ENCODE results near the gene RNPEPL1. TPM values are rescaled to one million over a fixed set of nuclear protein-coding genes. Genes with fewer than 3 reads are reported as not detected.
A peak's percentile ranks its signal among the peaks of the same experiment; 100 is the strongest.
"Not testable (repeated sequence)": the region's sequence is repeated elsewhere in the genome, so short reads cannot be mapped to it uniquely, and the experiment has no call there.

RNPEPL1 gene
- total RNA-seq, 1 donor from 2014 or later = 29.2 TPM

DNA sequence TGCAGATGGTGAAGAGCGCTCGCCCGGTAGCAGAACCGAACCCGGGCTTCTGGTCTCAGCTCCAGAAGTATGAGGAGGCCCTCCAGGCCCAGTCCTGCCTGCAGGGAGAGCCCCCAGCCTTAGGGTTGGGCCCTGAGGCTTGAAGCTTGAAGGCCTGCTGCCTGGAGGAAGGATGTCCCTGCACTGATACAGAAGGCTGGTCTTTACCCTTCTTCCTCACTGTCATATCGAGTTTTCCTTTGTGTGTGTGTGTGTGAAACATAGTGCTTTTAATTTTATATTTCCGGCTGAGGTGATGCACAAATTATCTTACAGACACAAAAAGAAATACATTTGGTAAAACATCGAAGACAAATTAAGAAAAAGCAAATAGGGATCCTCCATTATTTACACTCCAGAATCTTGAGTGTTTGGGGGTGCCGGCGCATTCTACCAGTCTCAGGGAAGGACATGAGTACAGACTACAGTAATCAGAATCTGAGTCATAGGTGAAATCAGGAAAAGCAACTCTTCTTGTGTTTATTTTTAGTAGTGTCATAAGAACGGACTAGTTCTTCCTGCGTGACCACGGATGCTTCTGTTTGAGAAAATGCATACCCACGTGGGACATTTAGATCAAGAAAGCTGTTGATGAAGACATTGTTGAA, 6.8 kb upstream of the RNPEPL1 start:
- H3K36me3 Mint-ChIP-seq (ENCODE audit: low read depth, unreplicated experiment) = peaks cover 9% of the 10 kb centered on the region
- H3K4me3 Mint-ChIP-seq (ENCODE audit: unreplicated experiment) = peak overlapping the region; percentile 89
- peaks cover 16% of the 10 kb centered on the region for H3K4me1 Mint-ChIP-seq (ENCODE audit: unreplicated experiment)
- TF ChIP-seq, protein P1, sequence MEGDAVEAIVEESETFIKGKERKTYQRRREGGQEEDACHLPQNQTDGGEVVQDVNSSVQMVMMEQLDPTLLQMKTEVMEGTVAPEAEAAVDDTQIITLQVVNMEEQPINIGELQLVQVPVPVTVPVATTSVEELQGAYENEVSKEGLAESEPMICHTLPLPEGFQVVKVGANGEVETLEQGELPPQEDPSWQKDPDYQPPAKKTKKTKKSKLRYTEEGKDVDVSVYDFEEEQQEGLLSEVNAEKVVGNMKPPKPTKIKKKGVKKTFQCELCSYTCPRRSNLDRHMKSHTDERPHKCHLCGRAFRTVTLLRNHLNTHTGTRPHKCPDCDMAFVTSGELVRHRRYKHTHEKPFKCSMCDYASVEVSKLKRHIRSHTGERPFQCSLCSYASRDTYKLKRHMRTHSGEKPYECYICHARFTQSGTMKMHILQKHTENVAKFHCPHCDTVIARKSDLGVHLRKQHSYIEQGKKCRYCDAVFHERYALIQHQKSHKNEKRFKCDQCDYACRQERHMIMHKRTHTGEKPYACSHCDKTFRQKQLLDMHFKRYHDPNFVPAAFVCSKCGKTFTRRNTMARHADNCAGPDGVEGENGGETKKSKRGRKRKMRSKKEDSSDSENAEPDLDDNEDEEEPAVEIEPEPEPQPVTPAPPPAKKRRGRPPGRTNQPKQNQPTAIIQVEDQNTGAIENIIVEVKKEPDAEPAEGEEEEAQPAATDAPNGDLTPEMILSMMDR (IDR thresholded peaks at IDR 0.05; ENCODE audit: unreplicated experiment) = no peak
- H3K27ac Mint-ChIP-seq (ENCODE audit: unreplicated experiment) = peak overlapping the region; percentile 51
- H3K9me3 Mint-ChIP-seq (ENCODE audit: unreplicated experiment) = no peaks in the 10 kb centered on the region
- no peak for DNase-seq (ENCODE audit: low spot score)
- H3K27me3 Mint-ChIP-seq (ENCODE audit: unreplicated experiment) = peaks cover 15% of the 10 kb centered on the region

DNA sequence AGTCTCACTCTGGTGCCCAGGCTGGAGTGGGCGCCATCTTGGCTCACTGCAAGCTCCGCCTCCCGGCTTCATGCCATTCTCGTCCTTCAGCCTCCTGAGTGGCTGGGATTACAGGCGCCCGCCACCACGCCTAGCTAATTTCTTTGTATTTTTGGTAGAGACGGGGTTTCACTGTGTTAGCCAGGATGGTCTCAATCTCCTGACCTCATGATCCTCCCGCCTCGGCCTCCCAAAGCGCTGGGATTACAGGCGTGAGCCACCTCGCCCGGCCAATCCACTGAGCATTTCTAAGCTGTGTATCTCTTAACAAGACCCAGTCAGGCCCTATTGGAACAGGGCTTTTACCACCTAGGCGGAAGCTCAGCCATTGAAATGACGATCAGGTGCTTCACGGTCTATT, 5.1 kb upstream of the RNPEPL1 start:
- H3K36me3 Mint-ChIP-seq (ENCODE audit: low read depth, unreplicated experiment); H3K4me3 Mint-ChIP-seq (ENCODE audit: unreplicated experiment): not testable (repeated sequence)

DNA sequence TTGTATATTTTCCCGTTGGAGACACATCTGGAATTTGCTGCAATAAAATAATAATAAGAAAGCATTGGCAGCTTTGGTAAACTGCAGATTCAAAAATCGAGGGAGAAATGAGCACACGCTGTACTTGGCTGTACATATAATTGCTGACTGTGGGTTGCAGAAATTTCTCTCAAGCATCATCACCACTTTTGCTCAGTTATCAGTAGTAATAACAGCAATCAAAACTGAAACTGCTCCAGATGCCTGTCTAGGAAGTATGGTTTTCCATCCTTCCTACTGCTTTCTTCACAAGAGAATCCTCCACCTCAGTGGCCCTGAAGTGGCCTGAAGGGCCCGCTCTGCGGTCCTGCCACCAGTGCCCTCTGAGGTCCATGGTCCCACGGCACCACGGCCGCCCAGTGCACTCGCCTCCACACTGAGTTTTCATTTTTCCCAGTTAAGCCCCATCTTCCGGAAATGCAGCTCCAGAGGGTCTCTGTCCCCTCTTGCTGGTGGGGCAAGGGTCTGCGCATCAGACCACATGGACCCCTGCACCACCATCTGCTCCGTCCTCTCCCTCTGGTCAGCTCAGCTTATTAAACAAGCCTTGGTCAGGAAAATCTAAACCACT, 4.2 kb upstream of the RNPEPL1 start:
- Mint-ChIP-seq H3K9me3 (ENCODE audit: unreplicated experiment) (no peaks in the 10 kb centered on the region), H3K4me1 (ENCODE audit: unreplicated experiment) (peaks cover 19% of the 10 kb centered on the region), H3K36me3 (ENCODE audit: low read depth, unreplicated experiment) (peaks cover 9% of the 10 kb centered on the region), H3K27ac (ENCODE audit: unreplicated experiment) (no peak overlapping the region), H3K4me3 (ENCODE audit: unreplicated experiment) (peak overlapping the region; percentile 56), H3K27me3 (ENCODE audit: unreplicated experiment) (peaks cover 15% of the 10 kb centered on the region)
- TF ChIP-seq, protein P1 (IDR thresholded peaks at IDR 0.05; ENCODE audit: unreplicated experiment) = no peak
- DNase-seq (ENCODE audit: low spot score) = no peak

More for the DNA sequence above, 5.1 kb upstream of the RNPEPL1 start:
- not testable (repeated sequence) for DNase-seq (ENCODE audit: low spot score); H3K27ac Mint-ChIP-seq (ENCODE audit: unreplicated experiment); H3K9me3 Mint-ChIP-seq (ENCODE audit: unreplicated experiment)
- Mint-ChIP-seq H3K27me3 (ENCODE audit: unreplicated experiment) (peaks cover 20% of the 10 kb centered on the region), H3K4me1 (ENCODE audit: unreplicated experiment) (peaks cover 19% of the 10 kb centered on the region)

DNA sequence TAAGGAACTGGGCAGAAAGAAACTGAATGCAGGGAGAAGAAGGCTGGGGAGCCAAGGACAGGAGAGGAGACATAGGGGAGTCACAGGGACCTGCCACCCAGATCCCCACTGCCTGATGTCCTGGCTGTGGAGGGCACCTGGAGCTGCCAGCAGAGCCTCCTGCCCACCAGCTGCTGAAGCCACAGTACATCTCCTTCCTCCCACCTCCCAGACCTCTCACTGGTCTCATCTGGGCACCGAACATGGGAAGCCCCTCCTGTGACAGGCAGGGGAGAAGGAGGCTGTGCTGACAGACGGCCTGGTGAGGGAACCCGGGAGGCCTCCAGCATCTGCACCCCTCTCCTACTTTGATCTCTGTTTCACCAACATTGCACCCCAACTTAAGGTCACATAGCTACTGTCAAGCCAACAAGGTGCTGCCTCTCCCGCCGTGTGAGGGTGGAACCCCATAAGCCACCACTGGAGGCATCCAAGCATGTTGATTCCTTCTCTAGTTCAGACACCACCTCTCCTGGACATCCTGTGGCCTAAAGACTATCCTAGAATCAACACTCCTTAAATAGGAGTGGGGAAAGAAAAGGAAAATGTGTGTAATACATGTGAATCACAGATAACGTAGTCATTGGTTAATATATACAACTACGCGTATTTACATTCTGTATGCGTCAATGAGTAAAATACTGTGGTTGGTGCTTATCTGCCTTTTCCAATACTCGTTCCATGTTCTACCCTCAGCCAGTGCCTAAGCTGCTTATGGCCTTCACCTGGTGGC, 3.5 kb upstream of the RNPEPL1 start:
- Mint-ChIP-seq H3K36me3 (ENCODE audit: low read depth, unreplicated experiment) (peaks cover 9% of the 10 kb centered on the region), H3K27me3 (ENCODE audit: unreplicated experiment) (peaks cover 16% of the 10 kb centered on the region), H3K4me3 (ENCODE audit: unreplicated experiment) (peak overlapping the region; percentile 56), H3K27ac (ENCODE audit: unreplicated experiment) (peak overlapping the region; percentile 5), H3K4me1 (ENCODE audit: unreplicated experiment) (peaks cover 15% of the 10 kb centered on the region), H3K9me3 (ENCODE audit: unreplicated experiment) (no peaks in the 10 kb centered on the region)
- DNase-seq (ENCODE audit: low spot score) = no peak
- TF ChIP-seq, protein P1 (IDR thresholded peaks at IDR 0.05; ENCODE audit: unreplicated experiment) = no peak

DNA sequence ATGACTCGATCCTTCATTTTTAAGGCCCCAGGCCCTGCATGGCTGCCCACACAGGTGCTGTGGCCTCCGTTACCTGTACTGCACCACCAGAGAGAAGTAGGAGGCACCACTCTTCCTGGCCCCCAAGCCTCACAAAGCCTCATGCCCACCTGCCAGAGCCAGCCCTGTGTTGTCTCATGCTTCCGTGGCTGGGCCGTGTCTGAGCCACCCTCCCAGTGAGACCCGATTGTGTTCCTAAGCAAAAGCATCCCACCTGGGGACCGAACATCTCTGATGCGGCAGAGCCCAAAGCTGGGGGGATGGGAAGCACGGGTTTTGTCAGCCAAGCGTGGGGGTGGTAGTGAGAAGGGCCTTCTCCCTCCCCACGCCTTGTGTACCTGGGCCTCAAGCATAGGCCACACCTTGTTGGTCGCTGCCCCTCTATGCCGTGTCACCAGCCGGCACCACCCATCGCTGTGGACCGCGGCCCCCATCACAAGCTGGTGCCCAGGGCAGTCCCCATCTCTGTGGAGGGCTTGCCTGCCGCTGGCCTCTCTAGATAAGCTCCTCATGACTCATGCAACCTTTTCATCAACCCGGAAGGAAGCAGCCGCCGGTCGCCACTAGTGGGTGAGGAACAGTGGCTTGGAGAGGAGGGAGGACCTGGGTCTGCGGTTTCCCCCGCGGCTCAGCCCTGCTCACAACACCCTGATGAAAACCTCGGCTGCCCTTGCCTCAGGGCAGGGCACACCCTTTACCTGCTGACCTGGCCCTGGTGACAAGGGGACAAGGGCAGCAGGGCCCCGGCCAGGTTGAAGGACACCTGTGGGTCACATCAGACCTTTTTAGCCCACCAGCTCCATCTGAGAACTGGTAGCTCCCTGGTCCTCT, 2.7 kb upstream of the RNPEPL1 start:
- Mint-ChIP-seq H3K4me3 (ENCODE audit: unreplicated experiment) (no peak overlapping the region), H3K36me3 (ENCODE audit: low read depth, unreplicated experiment) (peaks cover 6% of the 10 kb centered on the region), H3K4me1 (ENCODE audit: unreplicated experiment) (peaks cover 12% of the 10 kb centered on the region), H3K27ac (ENCODE audit: unreplicated experiment) (peak overlapping the region; percentile 5), H3K27me3 (ENCODE audit: unreplicated experiment) (peaks cover 14% of the 10 kb centered on the region), H3K9me3 (ENCODE audit: unreplicated experiment) (no peaks in the 10 kb centered on the region)
- DNase-seq (ENCODE audit: low spot score) = peak; percentile 8
- TF ChIP-seq, protein P1 (IDR thresholded peaks at IDR 0.05; ENCODE audit: unreplicated experiment) = no peak

Measured in endothelial cell (in vitro differentiated cells).